ENCODE data around the gene ROR2. TPM values are rescaled to one million over a fixed set of nuclear protein-coding genes. Genes with fewer than 3 reads are reported as not detected.

The ROR2 gene
- total RNA-seq, 1 experiment from 2014 or later = 2.7 TPM

DNA sequence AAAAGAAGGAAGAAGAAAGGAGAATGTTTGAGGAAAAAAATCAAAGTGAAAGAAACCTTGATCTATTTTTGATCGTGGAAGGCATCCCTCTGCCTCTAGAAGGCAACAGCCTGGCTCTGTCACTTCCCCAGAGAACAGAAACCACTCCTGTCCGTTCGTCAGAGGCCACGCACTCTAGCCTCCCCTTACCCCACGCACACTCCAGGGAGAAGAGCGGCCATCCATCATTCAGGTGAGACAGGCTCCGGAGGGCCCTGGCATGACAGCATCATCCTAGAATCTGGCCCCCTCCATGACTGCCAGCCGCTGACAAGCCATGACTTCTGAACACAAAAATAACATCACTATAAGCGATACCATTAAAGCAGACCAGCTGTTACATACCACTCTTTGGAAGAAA, 135.8 kb downstream of the ROR2 start:
- Histone ChIP-seq H3K14ac (ENCODE audit: insufficient read depth, low read length) (no peak overlapping the region), H3K9me3 (ENCODE audit: control insufficient read depth, low read depth, low read length) (no peaks in the 10 kb centered on the region), H3K23me2 (ENCODE audit: insufficient read length, low read depth, low read length, poor library complexity, severe bottlenecking) (no peaks in the 10 kb centered on the region), H2BK5ac (ENCODE audit: insufficient read length, low read length) (no peak overlapping the region), H3K27me3 (ENCODE audit: insufficient read depth, low read length) (no peaks in the 10 kb centered on the region), H3K79me1 (ENCODE audit: insufficient read depth, low read depth, low read length, poor library complexity, severe bottlenecking) (no peaks in the 10 kb centered on the region), H2AK5ac (ENCODE audit: insufficient read length, low read length) (no peak overlapping the region), H3K27ac (ENCODE audit: insufficient read length, low read depth, low read length) (no peak overlapping the region), H3K79me2 (ENCODE audit: insufficient read depth, low read length) (no peaks in the 10 kb centered on the region), H2BK15ac (ENCODE audit: low read depth, low read length) (no peak overlapping the region), H3K4ac (ENCODE audit: low read depth, low read length) (no peak overlapping the region), H3T11ph (ENCODE audit: low read length) (no peak overlapping the region), H4K5ac (ENCODE audit: insufficient read length, low read depth, low read length) (no peak overlapping the region), H4K8ac (replicated peaks; ENCODE audit: insufficient read length, low read depth, low read length) (no peak overlapping the region), H3K9ac (ENCODE audit: extremely low read depth, insufficient read length, low read length) (no peak overlapping the region), H2BK120ac (ENCODE audit: low read depth, low read length, poor library complexity, severe bottlenecking) (no peak overlapping the region), H4K20me1 (ENCODE audit: control insufficient read depth, insufficient read depth, insufficient read length) (no peaks in the 10 kb centered on the region), H3K23ac (ENCODE audit: insufficient read length, low read depth, low read length) (no peak overlapping the region), H3K18ac (ENCODE audit: insufficient read length, low read depth, low read length) (no peak overlapping the region), H3K4me1 (ENCODE audit: insufficient read depth, low read length) (peaks cover 4% of the 10 kb centered on the region; the same call in 1 of the 2 replicates), H2AFZ (ENCODE audit: low read length) (no peak overlapping the region), H4K91ac (ENCODE audit: insufficient read length, low read depth, low read length) (no peak overlapping the region), H2BK12ac (ENCODE audit: insufficient read length, low read depth, low read length) (no peak overlapping the region), H3K4me2 (ENCODE audit: insufficient read depth, insufficient read length, low read length) (no peak overlapping the region), H2BK20ac (ENCODE audit: low read depth, low read length, poor library complexity, severe bottlenecking) (no peak overlapping the region), H3K56ac (ENCODE audit: insufficient read length, low read depth, low read length) (no peak overlapping the region)
- Mint-ChIP-seq H3K4me3 (no peak overlapping the region), H3K27me3 (ENCODE audit: low read depth) (no peaks in the 10 kb centered on the region; the same call in 1 of the 2 replicates), H3K4me1 (peaks cover 7 to 16% of the 10 kb centered on the region in 2 experiments), H3K36me3 (ENCODE audit: insufficient read depth in 1 of 3, low read depth in 3 of 3) (no peaks in the 10 kb centered on the region), H3K9me3 (no peaks in the 10 kb centered on the region), H3K27ac (no peak overlapping the region)
- TF ChIP-seq CTCF (conservative IDR thresholded peaks at IDR 0.05) = no peak
- WGBS (ENCODE audit: extremely low coverage, insufficient read length, low lambda C conversion rate) = no CpG with 5 or more reads among the region's 9 CpGs
- DNase-seq = no peak
